Activated naive CD4-positive, alpha-beta T cell treated with anti-CD3 and anti-CD28 coated beads, Interleukin-2, amount 50 U/mL, for 24 hours (primary cell): ENCODE results near the gene TRMT61B.

Source experiments
- H3K27ac Mint-ChIP-seq: one replicate; pipeline ENCODE4 v1.8.0; 2021; ENCODE audit warnings: mild to moderate bottlenecking, mixed read lengths
- H3K27me3 Mint-ChIP-seq: one replicate; pipeline ENCODE4 v1.8.0; 2021; ENCODE audit warnings: mixed read lengths
- H3K36me3 Mint-ChIP-seq: one replicate; pipeline ENCODE4 v1.8.0; 2021; ENCODE audit warnings: mixed read lengths
- H3K4me1 Mint-ChIP-seq: one replicate; pipeline ENCODE4 v1.8.0; 2021; ENCODE audit warnings: mixed read lengths
- H3K4me3 Mint-ChIP-seq: one replicate; pipeline ENCODE4 v1.8.0; 2021; ENCODE audit warnings: mild to moderate bottlenecking, mixed read lengths
- H3K9me3 Mint-ChIP-seq: one replicate; pipeline ENCODE4 v1.8.0; 2021; ENCODE audit warnings: mixed read lengths

Gene TRMT61B

GRCh38 chr2:28870146-28870891 lies at the start of gene TRMT61B:
Gene TRMT61B, minus strand, starts transcription at chr2:28870309. Its CDS starts 32 bp downstream, at chr2:28870277.
- H3K4me3 Mint-ChIP-seq = peak within 1 kb of the TSS; percentile 95
- H3K27me3 Mint-ChIP-seq = peaks cover 2% of the 10 kb centered on the region
- H3K9me3 Mint-ChIP-seq = no peaks in the 10 kb centered on the region
- H3K27ac Mint-ChIP-seq = peak within 1 kb of the TSS; percentile 93
- H3K36me3 Mint-ChIP-seq = peaks cover 4% of the 10 kb centered on the region
- H3K4me1 Mint-ChIP-seq = peaks cover 33% of the 10 kb centered on the region

GRCh38 chr2:28915939-28916338 lies 45.8 kb upstream of the TRMT61B start:
- no peak overlapping the region for H3K27ac Mint-ChIP-seq

GRCh38 chr2:28909655-28910353 lies 39.7 kb upstream of the TRMT61B start:
- no peaks in the 10 kb centered on the region for H3K9me3 Mint-ChIP-seq
- H3K4me3 Mint-ChIP-seq = no peak overlapping the region
- H3K36me3 Mint-ChIP-seq = peaks cover 30% of the 10 kb centered on the region
- H3K4me1 Mint-ChIP-seq = peaks cover 30% of the 10 kb centered on the region
- H3K27ac Mint-ChIP-seq = peak overlapping the region; percentile 64
- H3K27me3 Mint-ChIP-seq = no peaks in the 10 kb centered on the region

More at GRCh38 chr2:28915939-28916338, 45.8 kb upstream of the TRMT61B start:
- H3K4me1 Mint-ChIP-seq = peaks cover 18% of the 10 kb centered on the region
- H3K36me3 Mint-ChIP-seq = peaks cover 12% of the 10 kb centered on the region
- H3K9me3 Mint-ChIP-seq = no peaks in the 10 kb centered on the region
- H3K27me3 Mint-ChIP-seq = no peaks in the 10 kb centered on the region
- no peak overlapping the region for H3K4me3 Mint-ChIP-seq

- H3K4me3 Mint-ChIP-seq = no peak overlapping the region
- H3K9me3 Mint-ChIP-seq = no peaks in the 10 kb centered on the region
- peaks cover 28% of the 10 kb centered on the region for H3K36me3 Mint-ChIP-seq
- H3K4me1 Mint-ChIP-seq = peaks cover 44% of the 10 kb centered on the region
- no peak overlapping the region for H3K27ac Mint-ChIP-seq
- no peaks in the 10 kb centered on the region for H3K27me3 Mint-ChIP-seq
Observed at GRCh38 chr2:28908172-28908571, 38.1 kb upstream of the TRMT61B start.

- peak overlapping the region; percentile 19 for H3K27ac Mint-ChIP-seq
Observed at GRCh38 chr2:28906821-28907220, 36.7 kb upstream of the TRMT61B start.

GRCh38 chr2:28906376-28906775 lies 36.3 kb upstream of the TRMT61B start:
- H3K4me3 Mint-ChIP-seq = no peak overlapping the region
- peak overlapping the region; percentile 19 for H3K27ac Mint-ChIP-seq
- peaks cover 27% of the 10 kb centered on the region for H3K36me3 Mint-ChIP-seq
- H3K4me1 Mint-ChIP-seq = peaks cover 59% of the 10 kb centered on the region
- H3K9me3 Mint-ChIP-seq = no peaks in the 10 kb centered on the region
- H3K27me3 Mint-ChIP-seq = no peaks in the 10 kb centered on the region

More at GRCh38 chr2:28906821-28907220, 36.7 kb upstream of the TRMT61B start:
- no peaks in the 10 kb centered on the region for H3K27me3 Mint-ChIP-seq
- peaks cover 54% of the 10 kb centered on the region for H3K4me1 Mint-ChIP-seq
- peaks cover 27% of the 10 kb centered on the region for H3K36me3 Mint-ChIP-seq
- H3K9me3 Mint-ChIP-seq = no peaks in the 10 kb centered on the region
- H3K4me3 Mint-ChIP-seq = no peak overlapping the region

GRCh38 chr2:28905533-28905932 lies 35.4 kb upstream of the TRMT61B start:
- Mint-ChIP-seq H3K27me3 (no peaks in the 10 kb centered on the region), H3K4me3 (no peak overlapping the region), H3K4me1 (peaks cover 67% of the 10 kb centered on the region), H3K9me3 (no peaks in the 10 kb centered on the region), H3K27ac (peak overlapping the region; percentile 1), H3K36me3 (peaks cover 30% of the 10 kb centered on the region)

GRCh38 chr2:28904802-28905457 lies 34.8 kb upstream of the TRMT61B start:
- H3K27ac Mint-ChIP-seq = peak overlapping the region; percentile 1
- no peaks in the 10 kb centered on the region for H3K9me3 Mint-ChIP-seq
- peaks cover 67% of the 10 kb centered on the region for H3K4me1 Mint-ChIP-seq

GRCh38 chr2:28904295-28904694 lies 34.2 kb upstream of the TRMT61B start:
- H3K4me1 Mint-ChIP-seq = peaks cover 67% of the 10 kb centered on the region
- no peaks in the 10 kb centered on the region for H3K9me3 Mint-ChIP-seq
- no peaks in the 10 kb centered on the region for H3K27me3 Mint-ChIP-seq
- no peak overlapping the region for H3K4me3 Mint-ChIP-seq
- H3K27ac Mint-ChIP-seq = no peak overlapping the region
- peaks cover 20% of the 10 kb centered on the region for H3K36me3 Mint-ChIP-seq

More at GRCh38 chr2:28904802-28905457, 34.8 kb upstream of the TRMT61B start:
- Mint-ChIP-seq H3K4me3 (no peak overlapping the region), H3K36me3 (peaks cover 26% of the 10 kb centered on the region), H3K27me3 (no peaks in the 10 kb centered on the region)

GRCh38 chr2:28902584-28902983 lies 32.5 kb upstream of the TRMT61B start:
- no peaks in the 10 kb centered on the region for H3K9me3 Mint-ChIP-seq
- H3K27me3 Mint-ChIP-seq = no peaks in the 10 kb centered on the region
- peaks cover 74% of the 10 kb centered on the region for H3K4me1 Mint-ChIP-seq
- H3K36me3 Mint-ChIP-seq = peaks cover 15% of the 10 kb centered on the region
- H3K4me3 Mint-ChIP-seq = no peak overlapping the region
- H3K27ac Mint-ChIP-seq = no peak overlapping the region

GRCh38 chr2:28901841-28902240 lies 31.7 kb upstream of the TRMT61B start:
- Mint-ChIP-seq H3K9me3 (no peaks in the 10 kb centered on the region), H3K36me3 (peaks cover 14% of the 10 kb centered on the region), H3K27me3 (no peaks in the 10 kb centered on the region), H3K4me1 (peaks cover 77% of the 10 kb centered on the region), H3K27ac (no peak overlapping the region), H3K4me3 (no peak overlapping the region)

- Mint-ChIP-seq H3K27me3 (no peaks in the 10 kb centered on the region), H3K36me3 (peaks cover 12% of the 10 kb centered on the region), H3K4me1 (peaks cover 74% of the 10 kb centered on the region), H3K9me3 (no peaks in the 10 kb centered on the region), H3K4me3 (no peak overlapping the region), H3K27ac (no peak overlapping the region)
Observed at GRCh38 chr2:28901202-28901601, 31.1 kb upstream of the TRMT61B start.

GRCh38 chr2:28898048-28898447 lies 27.9 kb upstream of the TRMT61B start:
- Mint-ChIP-seq H3K4me1 (peaks cover 53% of the 10 kb centered on the region), H3K27me3 (no peaks in the 10 kb centered on the region), H3K9me3 (no peaks in the 10 kb centered on the region), H3K27ac (no peak overlapping the region), H3K4me3 (peak overlapping the region; percentile 100), H3K36me3 (peaks cover 15% of the 10 kb centered on the region)

GRCh38 chr2:28896906-28897305 lies 26.8 kb upstream of the TRMT61B start:
- no peak overlapping the region for H3K27ac Mint-ChIP-seq
- no peaks in the 10 kb centered on the region for H3K9me3 Mint-ChIP-seq

GRCh38 chr2:28895189-28895893 lies 25.2 kb upstream of the TRMT61B start:
- Mint-ChIP-seq H3K36me3 (peaks cover 12% of the 10 kb centered on the region), H3K9me3 (no peaks in the 10 kb centered on the region), H3K4me1 (peaks cover 28% of the 10 kb centered on the region), H3K27me3 (no peaks in the 10 kb centered on the region), H3K4me3 (peak overlapping the region; percentile 100), H3K27ac (peak overlapping the region; percentile 97)

More at GRCh38 chr2:28896906-28897305, 26.8 kb upstream of the TRMT61B start:
- H3K4me3 Mint-ChIP-seq = peak overlapping the region; percentile 100
- H3K36me3 Mint-ChIP-seq = peaks cover 15% of the 10 kb centered on the region
- H3K4me1 Mint-ChIP-seq = peaks cover 44% of the 10 kb centered on the region
- H3K27me3 Mint-ChIP-seq = no peaks in the 10 kb centered on the region
